Effector CD8-positive, alpha-beta T cell (primary cell): ENCODE measurements around the gene SCO1.

Experiments
- DNase-seq: peaks from one replicate; lab custom pipeline; 2025; lab: John Stamatoyannopoulos, UW

The SCO1 gene

GRCh38 chr17:10653987-10654386, 43.3 kb downstream of the SCO1 start:
- no peak for DNase-seq

DNA sequence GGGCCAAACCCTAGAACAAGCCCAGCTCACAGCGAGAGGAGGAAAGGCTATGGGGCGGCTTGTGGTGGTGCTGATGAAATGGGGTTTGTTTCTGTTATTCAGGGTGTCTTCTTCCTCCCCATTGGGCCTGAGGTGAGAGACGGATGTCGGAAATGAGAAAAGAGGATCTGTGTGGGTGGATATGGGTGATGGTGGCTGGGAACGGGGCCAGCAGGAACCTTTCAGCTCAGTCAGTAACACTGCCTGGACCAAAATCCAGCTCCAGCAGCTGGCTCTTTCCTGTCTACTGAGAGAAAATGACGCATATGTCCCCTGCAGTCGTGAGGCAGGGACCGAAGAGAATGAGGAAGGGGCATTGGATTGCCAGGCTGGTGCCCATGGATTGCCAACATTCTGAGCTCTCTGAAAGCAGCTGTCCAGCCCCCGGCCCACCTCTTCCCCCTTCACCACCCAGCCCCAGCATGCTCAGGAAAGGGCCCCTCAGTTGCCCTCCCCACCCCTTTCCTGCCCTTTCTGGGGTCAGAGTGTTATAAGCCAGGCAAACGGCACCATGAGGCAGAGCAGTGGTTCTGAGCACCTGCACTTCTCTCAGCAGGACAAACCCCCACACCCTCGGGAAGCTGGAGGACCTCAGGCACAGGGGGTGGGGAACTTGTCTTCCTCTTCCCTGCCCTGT, 44.2 kb downstream of the SCO1 start:
- no peak for DNase-seq

- no peak for DNase-seq
Observed at GRCh38 chr17:10651927-10652326, 45.4 kb downstream of the SCO1 start.

DNA sequence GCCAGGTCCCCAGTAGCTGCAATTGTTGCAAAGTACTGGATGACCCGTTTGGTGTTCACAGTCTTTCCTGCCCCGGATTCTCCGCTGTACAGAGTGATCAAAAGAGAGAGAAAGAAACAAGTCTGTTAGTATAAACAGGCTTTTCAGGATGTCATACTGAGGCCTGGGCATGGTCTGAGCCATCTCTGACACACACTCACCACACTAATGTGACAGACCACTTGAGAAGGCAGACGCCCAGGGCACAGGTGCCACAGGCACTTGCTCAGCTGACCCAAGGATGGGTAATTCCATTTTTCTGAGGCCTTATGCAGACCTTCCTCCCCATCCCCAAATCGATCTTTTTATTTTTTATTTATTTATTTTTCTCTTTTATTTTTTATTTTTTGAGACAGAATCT, 47.7 kb downstream of the SCO1 start:
- no peak for DNase-seq

- no peak for DNase-seq
Observed at GRCh38 chr17:10648956-10649355, 48.4 kb downstream of the SCO1 start.

GRCh38 chr17:10648381-10648780, 49.0 kb downstream of the SCO1 start:
- DNase-seq = no peak

- peak; percentile 61 for DNase-seq
Observed at GRCh38 chr17:10646392-10646990, 50.8 kb downstream of the SCO1 start.

DNA sequence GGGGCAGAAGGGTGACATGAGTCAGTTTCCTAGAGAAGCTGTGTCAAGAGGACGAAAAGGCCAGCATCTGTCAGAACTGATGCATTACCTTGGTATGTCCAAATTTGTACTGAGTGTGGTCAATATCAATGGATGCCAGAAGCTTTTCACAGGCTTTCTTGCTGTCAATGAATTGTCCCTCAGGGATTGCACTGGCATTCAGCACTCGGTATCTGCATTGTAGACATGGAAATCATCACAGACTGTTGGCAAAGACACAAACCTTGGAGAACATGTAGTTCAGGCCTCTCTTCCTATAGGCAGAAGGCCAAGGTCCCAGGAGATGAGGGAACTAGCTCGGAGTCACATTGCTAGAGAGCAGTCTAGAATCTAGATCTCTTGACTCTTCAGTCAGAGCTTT, 56.9 kb downstream of the SCO1 start:
- no peak for DNase-seq

DNA sequence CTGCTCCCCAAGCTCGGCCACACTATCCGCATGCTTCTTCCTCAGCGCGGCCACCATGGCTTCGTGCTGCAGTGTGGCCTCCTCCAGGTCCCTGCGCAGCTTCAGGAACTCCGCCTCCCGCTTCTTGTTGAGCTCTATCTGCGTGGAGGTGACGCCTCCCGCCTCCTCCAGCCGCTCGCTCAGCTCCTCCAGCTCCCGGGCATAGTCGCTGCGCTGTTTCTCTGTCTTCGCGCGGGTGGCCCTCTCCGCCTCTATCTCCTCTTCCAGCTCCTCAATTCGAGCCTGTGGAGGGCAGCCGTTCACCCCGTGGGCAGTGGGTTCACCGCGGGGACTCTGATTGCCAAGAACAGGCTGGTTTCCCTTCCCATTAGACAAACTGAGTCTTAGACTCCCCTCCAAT, 59.2 kb downstream of the SCO1 start:
- DNase-seq = no peak

- DNase-seq = no peak
Observed at GRCh38 chr17:10635290-10635689, 62.0 kb downstream of the SCO1 start.

- DNase-seq = no peak
Observed at GRCh38 chr17:10633738-10634379, 63.5 kb downstream of the SCO1 start.

GRCh38 chr17:10631701-10632100, 65.6 kb downstream of the SCO1 start:
- DNase-seq = no peak

DNA sequence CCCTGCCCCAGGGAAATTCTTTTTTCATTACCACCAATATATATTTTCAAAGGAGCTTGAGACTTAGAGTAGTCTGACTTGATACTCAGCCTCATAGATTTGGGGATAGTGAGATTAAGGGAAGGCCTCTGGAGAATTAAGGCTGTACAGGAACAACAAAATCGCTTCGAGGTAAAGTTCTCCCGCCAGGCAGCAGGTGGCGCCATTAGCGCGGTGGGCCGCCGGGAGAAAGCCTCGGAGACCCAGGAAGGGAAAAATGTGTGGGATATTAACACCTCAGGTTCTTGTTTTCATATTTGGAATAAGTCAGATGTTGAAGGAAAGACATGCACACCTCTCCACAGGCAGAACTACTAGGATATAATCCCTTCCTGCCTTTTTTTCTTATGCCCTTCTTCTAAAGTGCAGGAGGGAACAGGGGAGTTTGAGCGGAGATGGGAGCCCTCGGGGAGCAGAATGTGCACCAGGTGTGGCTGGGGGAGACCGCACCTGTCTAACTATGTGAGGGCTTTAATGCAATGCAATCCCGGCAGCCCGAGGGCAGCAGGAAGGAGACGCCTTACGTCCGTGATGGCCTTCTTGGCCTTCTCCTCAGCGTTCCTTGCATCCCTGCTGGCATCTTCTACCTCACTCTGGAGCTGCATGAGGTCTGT, 66.2 kb downstream of the SCO1 start:
- DNase-seq = no peak

GRCh38 chr17:10629706-10630105, 67.6 kb downstream of the SCO1 start:
- no peak for DNase-seq

GRCh38 chr17:10628756-10629155, 68.6 kb downstream of the SCO1 start:
- no peak for DNase-seq

DNA sequence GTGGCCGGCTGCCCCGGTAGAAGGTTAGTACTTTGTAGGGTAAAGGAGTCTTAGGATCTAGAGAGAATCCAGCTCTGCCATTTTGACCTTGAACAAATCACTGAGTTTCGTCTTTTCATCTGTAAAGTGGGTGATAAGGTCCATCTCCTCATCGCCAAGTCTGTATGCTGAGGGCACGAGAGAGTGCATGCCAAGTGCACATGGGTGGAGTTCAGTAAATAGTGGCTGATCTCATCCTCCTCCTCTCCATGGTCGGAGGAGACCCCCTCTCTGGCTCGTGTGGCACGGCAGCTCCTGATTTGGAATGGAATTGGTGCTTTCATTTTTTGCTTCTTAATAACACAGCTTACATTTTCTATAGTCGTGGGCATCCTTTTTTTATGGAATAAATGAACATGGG, 70.9 kb downstream of the SCO1 start:
- no peak for DNase-seq

GRCh38 chr17:10624969-10625368, 72.4 kb downstream of the SCO1 start:
- no peak for DNase-seq

- no peak for DNase-seq
Observed at GRCh38 chr17:10623737-10624338, 73.5 kb downstream of the SCO1 start.

DNA sequence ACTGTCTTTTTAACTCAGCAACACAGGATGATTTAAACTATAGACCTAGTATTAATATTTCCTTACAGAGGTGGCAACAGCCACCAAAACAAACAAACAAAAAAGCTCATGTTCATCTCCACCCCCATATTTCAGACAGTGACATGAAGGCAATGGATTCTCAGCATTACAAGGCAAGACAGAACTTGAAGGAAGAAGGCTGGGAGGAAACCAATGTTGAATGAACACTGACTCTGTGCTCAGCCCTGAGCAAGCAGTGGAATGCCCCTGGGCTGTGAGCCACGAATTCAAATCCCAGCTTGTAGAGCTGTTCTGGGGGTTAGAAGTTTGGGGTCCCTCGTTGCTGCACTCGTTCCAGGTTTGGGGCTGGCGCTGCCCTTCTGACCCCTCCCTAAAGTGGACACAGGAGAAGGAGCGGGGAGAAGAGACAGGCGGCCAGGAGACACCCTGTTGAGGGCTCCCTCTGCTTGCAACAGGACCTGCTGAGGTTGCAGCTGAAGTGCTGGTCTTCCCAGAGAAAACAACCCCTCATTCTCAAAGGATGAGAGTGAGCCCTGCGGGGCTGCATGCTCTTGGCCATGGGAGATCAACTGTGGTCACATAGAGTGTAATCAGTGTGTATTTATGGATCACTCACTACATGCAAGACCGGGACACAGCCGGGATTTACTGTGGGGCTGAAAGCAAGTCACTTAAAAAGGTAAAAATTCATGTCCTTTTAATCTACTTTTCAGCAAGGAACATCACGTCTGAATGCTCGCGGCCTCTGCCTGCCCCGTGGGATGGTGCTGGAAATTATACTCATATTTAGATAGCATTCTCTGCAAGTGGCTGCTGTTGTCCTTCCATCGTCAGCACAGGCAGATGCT, 74.5 kb downstream of the SCO1 start:
- DNase-seq = no peak
